Upper lobe of left lung (tissue), 6 donors: ENCODE data around the gene ZNF558. TPM values are rescaled to one million over a fixed set of nuclear protein-coding genes. Genes with fewer than 3 reads are reported as not detected.
"Not testable (repeated sequence)": the region's sequence is repeated elsewhere in the genome, so short reads cannot be mapped to it uniquely, and the experiment has no call there.

Experiments
- ATAC-seq, 2 donors: fragments of 200-7000 bp; cut with Tn5 transposase; one replicate each; pipeline ENCODE4 v1.9.1; 2022; ENCODE audit warnings: mild to moderate bottlenecking in 2 of 2, moderate library complexity in 2 of 2; ENCODE audit not compliant: low FRiP score in 2 of 2
- DNase-seq, 2 donors: peaks; one replicate each; pipeline ENCODE4 v3.0.0-alpha.2; 2019 to 2020
- H3K27ac ChIP-seq, 4 donors: fragments of 200-600 bp; sonication (generic); one replicate each; pipeline ENCODE4 v1.5.1; 2016 to 2019
- H3K27me3 ChIP-seq, 4 donors: fragments of 200-600 bp; sonication (generic); one replicate each; pipeline ENCODE4 v1.5.1; 2017 to 2019
- H3K36me3 ChIP-seq, 4 donors: fragments of 200-600 bp; sonication (generic); one replicate each; pipeline ENCODE4 v1.5.1; 2016 to 2019
- H3K4me1 ChIP-seq, 4 donors: fragments of 200-600 bp; sonication (generic); one replicate each; pipeline ENCODE4 v1.5.1; 2018 to 2019
- H3K4me3 ChIP-seq, 4 donors: fragments of 200-600 bp; sonication (generic); one replicate each; pipeline ENCODE4 v1.5.1; 2017 to 2019; ENCODE audit warnings: mild to moderate bottlenecking in 2 of 4, moderate library complexity in 1 of 4
- H3K9me3 ChIP-seq, 4 donors: fragments of 200-600 bp; sonication (generic); one replicate each; pipeline ENCODE4 v1.5.1; 2018 to 2019
- CTCF ChIP-seq, 6 experiments: fragments of 450-650 bp in 4 of 6; fragments of 200-600 bp in 2 of 6; sonication (generic) in 2 of 6; IDR thresholded peaks; one replicate each; pipeline ENCODE4 v1.5.1; 2016 to 2019; ENCODE audit warnings: antibody characterized with exemption in 6 of 6
- EP300 ChIP-seq, 4 donors: sonication (generic); formaldehyde crosslinking; IDR thresholded peaks; one replicate each; pipeline ENCODE4 v1.5.1; 2017; ENCODE audit warnings: antibody characterized with exemption in 4 of 4, control low read depth in 2 of 4
- POLR2A ChIP-seq, 4 donors: fragments of 450-650 bp; IDR thresholded peaks; one replicate each; pipeline ENCODE4 v1.5.1; 2016 to 2017; ENCODE audit warnings: antibody characterized with exemption in 4 of 4, mild to moderate bottlenecking in 2 of 4
- POLR2AphosphoS5 ChIP-seq, 2 donors: sonication (generic); formaldehyde crosslinking; IDR thresholded peaks; one replicate each; pipeline ENCODE4 v1.5.1; 2017; ENCODE audit warnings: antibody characterized with exemption in 2 of 2
- WGBS, 2 donors: methylation state at CpG; one replicate each; pipeline ENCODE4 v1.1.5; 2017 to 2018; 5-methylcytosine and 5-hydroxymethylcytosine counted together
- total RNA-seq, 6 donors: library from RNA; depleted of rRNA in 4 of 6; stranded (reverse); fragments of >200 nt in 4 of 6; gene quantifications; one replicate each; pipeline versions ENCODE4 v1.1.0 to v1.2.1, GENCODE V29; 2016 to 2021
- donor health status: DM: no; HTN: no; CAD: no; lungs with moderate emphysema.
- donor health status: DM: no; HTN: yes; CAD: no; lungs with severe emphysema.

The ZNF558 gene
- total RNA-seq, 6 donors from 2014 or later = 18.2 to 36.8 (median 25.7) TPM

DNA sequence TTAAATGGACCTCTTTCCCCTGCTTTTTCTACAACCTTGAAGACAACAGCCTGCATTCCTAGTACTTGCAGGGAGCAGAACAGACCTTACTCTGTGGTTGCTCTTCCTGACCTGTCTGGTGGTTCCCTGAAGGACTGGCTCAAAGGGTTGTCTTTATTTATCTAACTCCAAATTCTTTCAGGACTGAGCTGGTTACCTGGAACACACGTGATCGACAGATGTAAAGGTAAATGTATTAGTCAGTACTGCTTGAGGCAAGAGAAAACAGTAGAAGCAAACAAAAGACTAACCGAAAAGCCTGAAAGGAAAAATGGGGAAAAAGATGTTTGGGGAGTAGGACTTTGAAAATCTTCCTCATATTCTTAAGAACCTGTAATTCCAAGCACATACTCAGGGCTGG, 17.9 kb downstream of the ZNF558 start:
- 97 to 98% methylated on average over 3 of the region's 3 CpGs for WGBS, 2 donors
- TF ChIP-seq POLR2AphosphoS5 (IDR thresholded peaks at IDR 0.05) (no peak), POLR2A (IDR thresholded peaks at IDR 0.05) (no peak), EP300 (IDR thresholded peaks at IDR 0.05) (no peak), CTCF (IDR thresholded peaks at IDR 0.05) (no peak)
- ATAC-seq (no peak), DNase-seq (no peak)
- no peak overlapping the region for H3K4me3 ChIP-seq
- H3K9me3 ChIP-seq = peaks cover 92 to 100% (median 94%) of the 10 kb centered on the region in 4 donors
- H3K4me1 ChIP-seq = no peaks in the 10 kb centered on the region
- no peak overlapping the region for H3K27ac ChIP-seq
- no peaks in the 10 kb centered on the region for H3K27me3 ChIP-seq
- H3K36me3 ChIP-seq = peaks cover 36 to 97% (median 82%) of the 10 kb centered on the region in 4 donors

- Histone ChIP-seq H3K27ac (no peak overlapping the region), H3K4me1 (no peaks in the 10 kb centered on the region), H3K27me3 (no peaks in the 10 kb centered on the region), H3K9me3 (peaks cover 98 to 100% (median 100%) of the 10 kb centered on the region in 4 donors), H3K36me3 (peaks cover 30 to 88% (median 75%) of the 10 kb centered on the region in 4 donors), H3K4me3 (no peak overlapping the region)
- no peak for ATAC-seq
- TF ChIP-seq EP300 (IDR thresholded peaks at IDR 0.05) (no peak), CTCF (IDR thresholded peaks at IDR 0.05) (no peak), POLR2A (IDR thresholded peaks at IDR 0.05) (no peak), POLR2AphosphoS5 (IDR thresholded peaks at IDR 0.05) (no peak)
- DNase-seq = no peak
- 95 to 98% methylated on average over 10 of the region's 10 CpGs for WGBS, 2 donors
These were observed 20.6 kb downstream of the ZNF558 start for GRCh38 chr19:8811315-8812172.

- TF ChIP-seq CTCF (IDR thresholded peaks at IDR 0.05) (no peak), EP300 (IDR thresholded peaks at IDR 0.05) (no peak), POLR2A (IDR thresholded peaks at IDR 0.05) (no peak), POLR2AphosphoS5 (IDR thresholded peaks at IDR 0.05) (no peak)
- peaks cover 9 to 61% (median 43%) of the 10 kb centered on the region in 4 donors for H3K36me3 ChIP-seq
- H3K4me1 ChIP-seq = no peaks in the 10 kb centered on the region
- H3K27ac ChIP-seq = no peak overlapping the region
- no peak for DNase-seq
- H3K9me3 ChIP-seq = peaks cover 58 to 97% (median 89%) of the 10 kb centered on the region in 4 donors
- WGBS, 2 donors = 100% methylated on average over 1 of the region's 1 CpG
- no peaks in the 10 kb centered on the region for H3K27me3 ChIP-seq
- no peak for ATAC-seq
- no peak overlapping the region for H3K4me3 ChIP-seq
These were observed 25.4 kb downstream of the ZNF558 start for GRCh38 chr19:8806661-8807060.

- H3K27ac ChIP-seq = no peak overlapping the region
- no peak for DNase-seq
- H3K36me3 ChIP-seq = no peaks in the 10 kb centered on the region
- peaks cover 3 to 27% (median 15%) of the 10 kb centered on the region in 4 donors for H3K9me3 ChIP-seq
- 60 to 71% methylated on average over 1 of the region's 1 CpG for WGBS, 2 donors
- no peak for ATAC-seq
- no peaks in the 10 kb centered on the region for H3K4me1 ChIP-seq
- no peak for TF ChIP-seq CTCF (IDR thresholded peaks at IDR 0.05)
- TF ChIP-seq POLR2A (IDR thresholded peaks at IDR 0.05) = no peak
- no peak for TF ChIP-seq POLR2AphosphoS5 (IDR thresholded peaks at IDR 0.05)
- no peak for TF ChIP-seq EP300 (IDR thresholded peaks at IDR 0.05)
- H3K4me3 ChIP-seq = no peak overlapping the region
- no peaks in the 10 kb centered on the region for H3K27me3 ChIP-seq
These were observed 37.3 kb downstream of the ZNF558 start for GRCh38 chr19:8794823-8795222.

DNA sequence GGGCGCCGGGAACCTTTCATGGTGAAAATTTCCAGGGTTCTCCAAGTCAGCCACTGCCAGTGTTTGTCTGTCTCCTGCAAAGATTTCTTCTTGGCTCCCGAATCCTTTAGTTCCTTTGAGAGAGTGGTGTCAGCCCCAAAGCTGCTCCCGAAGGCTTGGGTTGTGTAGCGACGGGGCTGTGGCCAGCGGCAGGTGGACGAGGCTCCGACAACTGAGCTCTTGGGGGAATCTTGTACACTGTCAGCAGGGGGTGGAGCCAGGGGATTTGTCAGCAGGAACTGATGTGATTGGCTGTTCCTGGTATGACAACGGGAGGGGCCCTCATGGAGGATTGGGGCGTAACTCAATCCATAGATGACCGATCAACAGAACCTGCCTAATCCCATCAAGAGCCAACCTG, 58.5 kb downstream of the ZNF558 start:
- no CpG with 5 or more reads among the region's 12 CpGs for WGBS, 2 donors
- ATAC-seq, H3K27ac ChIP-seq, DNase-seq, H3K9me3 ChIP-seq, H3K36me3 ChIP-seq, H3K27me3 ChIP-seq, H3K4me1 ChIP-seq, H3K4me3 ChIP-seq: not testable (repeated sequence)

DNA sequence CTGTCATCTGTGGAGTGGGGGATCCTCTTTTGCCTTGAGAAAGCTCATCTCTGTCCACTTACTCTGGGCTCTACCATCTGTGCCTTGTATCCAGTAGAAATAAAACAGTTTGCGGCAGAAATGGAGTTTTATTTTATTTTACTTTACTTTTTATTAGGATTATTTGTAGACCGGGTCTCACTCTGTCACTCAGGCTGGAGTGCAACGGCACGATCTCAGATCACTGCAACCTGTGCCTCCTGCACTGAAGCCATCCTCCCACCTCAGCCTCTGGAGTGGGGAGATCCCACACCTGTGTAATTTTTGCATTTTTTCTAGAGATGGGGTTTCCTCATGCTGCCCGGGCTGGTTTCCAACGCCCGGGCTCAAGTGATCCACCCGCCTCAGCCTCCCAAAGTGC, 62.8 kb downstream of the ZNF558 start:
- H3K4me1 ChIP-seq, H3K27ac ChIP-seq, H3K4me3 ChIP-seq, H3K27me3 ChIP-seq, ATAC-seq, DNase-seq, H3K9me3 ChIP-seq, H3K36me3 ChIP-seq: not testable (repeated sequence)
- WGBS, 2 donors = 90 to 93% methylated on average over 3 to 4 of the region's 8 CpGs

GRCh38 chr19:8767257-8767656, 64.8 kb downstream of the ZNF558 start:
- 86 to 89% methylated on average over 5 of the region's 11 CpGs for WGBS, 2 donors
- H3K4me3 ChIP-seq, H3K27ac ChIP-seq, ATAC-seq, H3K4me1 ChIP-seq, H3K9me3 ChIP-seq, H3K27me3 ChIP-seq, H3K36me3 ChIP-seq: not testable (repeated sequence)
- peak; percentile 20 to 46 for DNase-seq
